ENCODE data around the gene PPP1R3F. TPM values are rescaled to one million over a fixed set of nuclear protein-coding genes. Genes with fewer than 3 reads are reported as not detected.

Gene PPP1R3F
- total and polyA plus RNA-seq, 9 of the 15 experiments (the other 6 are each of a cell fraction or from before 2014, with no cell fraction given): 0.03 to 0.91 (median 0.43) TPM; not detected in 1

GRCh38 chrX:49244207-49244606, 25.4 kb upstream of the PPP1R3F start (continued):
- peak; percentile 71; the same call in 1 of the 2 replicates for TF ChIP-seq CTBP1 (IDR thresholded peaks at IDR 0.05; ENCODE audit: borderline replicate concordance)
- no peak for TF ChIP-seq ZBTB26 (CRISPR knock-in tag; IDR thresholded peaks at IDR 0.05)
- TF ChIP-seq NFXL1 (CRISPR knock-in tag; IDR thresholded peaks at IDR 0.05): no peak
- no peak for TF ChIP-seq ZNF609 (CRISPR knock-in tag; IDR thresholded peaks at IDR 0.05; ENCODE audit: borderline replicate concordance)
- TF ChIP-seq ELF1 (tag; IDR thresholded peaks at IDR 0.05): no peak
- TF ChIP-seq EZH2 (IDR thresholded peaks at IDR 0.05; ENCODE audit: borderline replicate concordance, low read depth, low read length): no peak
- TF ChIP-seq EWSR1 (IDR thresholded peaks at IDR 0.05; ENCODE audit: borderline replicate concordance, low read depth, partially characterized antibody): no peak
- TF ChIP-seq ZBTB34 (CRISPR knock-in tag; IDR thresholded peaks at IDR 0.05): no peak
- no peak for TF ChIP-seq NUFIP1 (IDR thresholded peaks at IDR 0.05; ENCODE audit: partially characterized antibody)
- TF ChIP-seq HDAC8 (tag; IDR thresholded peaks at IDR 0.05): no peak
- no peak for TF ChIP-seq MCM5 (IDR thresholded peaks at IDR 0.05; ENCODE audit: low read depth)
- no peak for TF ChIP-seq CBX5 (IDR thresholded peaks at IDR 0.05; ENCODE audit: borderline replicate concordance, low read depth)
- no peak for TF ChIP-seq FOXO4 (CRISPR knock-in tag; IDR thresholded peaks at IDR 0.05)
- peak in 1 of 2 experiments; percentile 90 for TF ChIP-seq NCOA2 (IDR thresholded peaks at IDR 0.05; ENCODE audit: partially characterized antibody in 2 of 2)
- TF ChIP-seq HIVEP1 (CRISPR knock-in tag; IDR thresholded peaks at IDR 0.05): no peak
- TF ChIP-seq MLX (CRISPR knock-in tag; conservative IDR thresholded peaks at IDR 0.05): no peak

All from K562 (cell line).